Adipose tissue (tissue), 3 donors: ENCODE measurements around the gene CHST15. TPM values are rescaled to one million over a fixed set of nuclear protein-coding genes. Genes with fewer than 3 reads are reported as not detected.

Experiments
- H3K27ac ChIP-seq: one replicate; pipeline ENCODE4 v1.5.1; 2013; ENCODE audit warnings: low read depth, low read length
- WGBS, 3 donors: extraction: QIAGEN DNeasy Blood & Tissue Kit; methylation state at CpG; one replicate each; pipeline ENCODE4 v1.1.7; 2013; 5-methylcytosine and 5-hydroxymethylcytosine counted together
- polyA plus RNA-seq, 3 donors: library from polyadenylated mRNA; stranded (reverse); fragments of 200-250 nt; gene quantifications; one replicate each; pipeline ENCODE4 v1.2.3, GENCODE V29; 2013
- donor health status: healthy with polysubstance abuse.
- donor health status: Bipolar disorder and iron deficiency.
- donor health status: healthy.

CHST15 gene
- polyA plus RNA-seq, 3 donors, result 4.1 to 11.0 (median 10.1) TPM

DNA sequence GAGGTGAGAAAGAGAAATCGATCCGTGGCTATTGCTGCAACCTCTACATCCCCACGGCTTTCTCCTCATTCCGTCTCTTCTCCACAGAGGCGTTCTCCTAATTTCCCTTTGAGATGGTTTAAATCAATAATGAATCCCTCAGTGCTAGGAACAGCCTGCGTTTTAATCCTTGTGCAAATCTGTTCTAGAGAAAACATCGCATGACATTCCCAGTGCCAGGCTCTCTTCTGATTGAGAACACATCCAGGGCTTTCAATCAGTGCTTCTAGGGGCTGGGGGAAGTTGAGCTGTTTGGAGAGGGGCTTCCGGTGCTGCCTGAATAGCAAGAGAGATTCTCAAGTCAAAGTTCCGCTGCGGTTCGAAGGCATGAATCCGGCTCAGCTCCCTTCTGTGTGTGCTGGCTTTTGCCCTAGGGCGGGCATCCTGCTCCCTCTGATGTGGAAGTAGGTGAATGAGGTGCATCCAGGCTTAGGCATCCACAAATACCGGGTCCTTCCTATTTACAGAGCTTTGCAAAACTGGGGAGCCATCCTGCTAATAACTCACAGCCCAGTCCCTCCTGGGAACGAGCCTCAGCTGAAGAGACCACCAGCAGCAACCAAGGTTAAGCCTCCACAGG lies 62.8 kb downstream of the CHST15 start:
- no peak overlapping the region for H3K27ac ChIP-seq

DNA sequence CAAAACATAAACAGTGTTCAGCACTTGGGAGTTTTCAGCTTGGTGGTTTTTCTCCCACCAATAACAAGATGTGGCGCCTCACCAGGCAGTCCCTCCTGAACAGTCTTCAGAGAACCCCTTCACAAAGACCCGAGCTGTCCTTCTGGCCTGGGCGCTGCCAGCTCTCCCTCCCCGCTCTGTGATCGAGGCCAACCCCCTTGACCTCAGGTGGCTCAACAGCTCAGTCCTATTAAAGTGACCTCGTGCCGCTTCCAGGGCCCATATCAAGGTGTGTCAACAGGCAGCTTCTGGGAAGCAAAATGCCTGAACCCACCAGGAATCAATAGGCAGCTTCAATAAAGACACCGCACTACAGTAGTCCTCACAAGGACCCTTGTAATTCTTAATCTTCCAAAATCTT lies 63.3 kb downstream of the CHST15 start:
- H3K27ac ChIP-seq, result no peak overlapping the region
- 49 to 95% (median 89%) methylated on average over 8 of the region's 8 CpGs for WGBS, 3 donors

More for the DNA sequence above, 62.8 kb downstream of the CHST15 start:
- 69 to 94% (median 93%) methylated on average over 15 of the region's 15 CpGs for WGBS, 3 donors

DNA sequence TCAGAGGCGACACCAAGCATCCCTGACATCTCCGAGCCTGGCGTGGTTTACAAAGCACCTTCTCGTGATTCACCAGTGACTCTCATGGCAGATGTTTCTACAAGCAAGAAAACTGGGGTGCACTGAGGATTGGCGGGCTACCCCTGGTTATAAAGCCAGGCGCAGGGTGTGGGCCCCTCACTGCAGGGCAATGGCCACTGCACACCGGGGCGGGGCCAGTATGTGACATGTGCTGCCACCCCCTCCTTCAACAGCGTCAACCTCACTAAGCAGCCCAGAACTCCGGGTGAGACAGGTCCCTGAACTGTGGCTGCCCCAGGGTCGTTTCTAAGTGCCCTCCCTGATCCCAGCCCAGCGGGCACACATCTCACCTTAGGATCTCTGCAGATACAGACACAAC lies 63.8 kb downstream of the CHST15 start:
- WGBS, 3 donors, result 78 to 92% (median 88%) methylated on average over 12 of the region's 12 CpGs
- no peak overlapping the region for H3K27ac ChIP-seq

DNA sequence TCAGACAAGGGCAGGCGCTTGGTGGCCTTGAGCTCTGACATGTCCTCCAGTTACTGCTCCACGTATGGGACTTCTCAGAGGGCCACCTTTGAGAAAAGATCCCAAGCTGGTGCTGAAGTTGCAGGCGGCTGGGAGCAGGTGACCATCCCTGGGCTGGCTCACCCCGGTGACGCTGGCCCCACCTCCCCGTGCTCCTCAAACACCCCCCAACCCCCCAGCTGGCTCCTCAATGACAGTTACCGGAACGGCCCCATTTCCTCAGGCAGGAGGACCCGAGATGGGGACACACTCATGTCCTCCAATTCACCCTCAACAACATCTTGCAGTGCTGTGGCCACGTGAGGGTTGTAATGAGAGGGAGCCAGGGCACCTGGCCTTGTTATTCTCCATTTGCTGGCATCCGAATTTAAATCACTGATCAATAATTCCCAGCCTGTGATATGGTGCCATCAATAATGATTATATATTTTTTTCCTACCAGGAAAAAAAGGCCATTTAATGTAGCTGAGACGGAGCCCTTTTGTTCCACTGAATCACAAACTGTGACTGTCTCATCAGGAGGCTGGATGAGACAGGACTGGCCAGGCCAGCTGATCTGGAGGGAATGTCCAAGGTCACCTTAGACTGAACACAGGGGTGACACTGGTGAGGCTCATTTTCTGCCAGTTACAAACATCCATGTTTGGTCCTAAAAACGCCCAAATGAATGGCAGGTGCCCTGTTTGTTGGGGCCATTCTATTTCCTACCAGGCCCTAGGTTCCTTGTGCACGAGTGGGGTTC lies 64.5 kb downstream of the CHST15 start:
- H3K27ac ChIP-seq, result no peak overlapping the region
- whole genome bisulfite sequencing, 3 donors, result 66 to 91% (median 87%) methylated on average over 14 of the region's 14 CpGs

DNA sequence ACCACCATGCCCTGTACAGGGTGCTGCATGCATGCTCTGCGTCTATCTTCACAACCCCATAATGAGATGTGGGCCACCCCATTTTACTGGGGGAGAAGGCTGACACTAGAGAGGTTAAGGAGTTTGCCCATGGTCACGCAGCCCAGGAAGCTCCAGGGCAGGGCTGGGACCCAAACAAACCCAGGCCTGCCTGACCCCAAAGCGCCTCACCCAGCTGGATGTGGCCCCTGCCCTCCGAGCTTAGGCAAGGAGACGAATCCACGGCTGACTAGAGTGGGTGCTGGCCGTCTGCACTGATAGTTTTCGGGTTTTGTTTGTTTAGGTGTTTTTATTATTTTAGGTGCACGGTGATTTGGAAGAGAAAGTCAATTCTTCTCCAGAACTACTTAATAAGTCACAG lies 65.7 kb downstream of the CHST15 start:
- no peak overlapping the region for H3K27ac ChIP-seq
- 79 to 86% (median 84%) methylated on average over 9 of the region's 9 CpGs for WGBS, 3 donors

DNA sequence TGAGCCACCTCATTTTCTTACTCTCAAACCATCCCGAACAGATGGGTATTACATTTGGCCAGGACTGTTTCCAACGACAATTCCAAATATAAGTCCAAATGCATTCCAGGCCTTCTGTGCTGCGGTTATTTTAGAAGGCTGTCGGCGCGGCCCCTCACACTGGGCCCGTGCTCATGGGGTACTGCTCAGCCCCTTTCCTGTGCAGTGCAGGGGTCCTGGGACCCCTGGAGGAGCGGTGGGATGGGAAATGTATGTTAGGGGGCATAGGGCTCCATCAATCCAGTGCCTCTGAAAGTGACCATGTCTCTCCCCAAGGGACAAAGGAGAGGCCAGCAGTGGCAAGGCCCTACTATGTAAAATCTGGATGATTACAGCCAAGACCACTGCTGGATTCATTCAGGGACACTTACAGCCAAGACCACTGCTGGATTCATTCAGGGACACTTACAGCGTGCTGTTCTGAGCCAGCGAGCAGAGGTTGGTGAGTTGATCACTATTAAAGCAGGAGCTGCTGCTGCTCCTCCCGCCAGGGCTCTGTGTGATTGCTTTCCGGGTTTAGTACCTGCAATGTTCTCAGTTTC lies 66.3 kb downstream of the CHST15 start:
- no peak overlapping the region for H3K27ac ChIP-seq
- WGBS, 3 donors, result 74 to 89% (median 82%) methylated on average over 12 of the region's 12 CpGs

DNA sequence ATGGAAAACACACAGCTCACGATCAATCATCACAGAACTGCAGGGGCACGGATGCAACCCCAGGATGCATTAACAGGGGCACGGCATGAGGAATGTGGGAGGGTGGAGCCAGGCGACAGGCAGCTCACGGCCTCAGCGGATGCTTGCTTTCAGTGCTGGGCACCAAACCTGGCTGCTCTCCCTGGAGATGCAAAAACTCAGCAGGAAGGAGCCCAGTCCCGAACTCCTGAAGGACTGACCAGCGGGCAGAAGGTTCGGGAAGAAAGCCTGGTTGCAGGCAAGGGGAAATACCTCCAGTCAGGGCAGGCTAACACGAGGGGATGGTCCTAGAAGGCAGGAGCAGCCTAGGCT lies 66.8 kb downstream of the CHST15 start:
- H3K27ac ChIP-seq, result no peak overlapping the region
- 57 to 88% (median 78%) methylated on average over 10 of the region's 10 CpGs for WGBS, 3 donors

DNA sequence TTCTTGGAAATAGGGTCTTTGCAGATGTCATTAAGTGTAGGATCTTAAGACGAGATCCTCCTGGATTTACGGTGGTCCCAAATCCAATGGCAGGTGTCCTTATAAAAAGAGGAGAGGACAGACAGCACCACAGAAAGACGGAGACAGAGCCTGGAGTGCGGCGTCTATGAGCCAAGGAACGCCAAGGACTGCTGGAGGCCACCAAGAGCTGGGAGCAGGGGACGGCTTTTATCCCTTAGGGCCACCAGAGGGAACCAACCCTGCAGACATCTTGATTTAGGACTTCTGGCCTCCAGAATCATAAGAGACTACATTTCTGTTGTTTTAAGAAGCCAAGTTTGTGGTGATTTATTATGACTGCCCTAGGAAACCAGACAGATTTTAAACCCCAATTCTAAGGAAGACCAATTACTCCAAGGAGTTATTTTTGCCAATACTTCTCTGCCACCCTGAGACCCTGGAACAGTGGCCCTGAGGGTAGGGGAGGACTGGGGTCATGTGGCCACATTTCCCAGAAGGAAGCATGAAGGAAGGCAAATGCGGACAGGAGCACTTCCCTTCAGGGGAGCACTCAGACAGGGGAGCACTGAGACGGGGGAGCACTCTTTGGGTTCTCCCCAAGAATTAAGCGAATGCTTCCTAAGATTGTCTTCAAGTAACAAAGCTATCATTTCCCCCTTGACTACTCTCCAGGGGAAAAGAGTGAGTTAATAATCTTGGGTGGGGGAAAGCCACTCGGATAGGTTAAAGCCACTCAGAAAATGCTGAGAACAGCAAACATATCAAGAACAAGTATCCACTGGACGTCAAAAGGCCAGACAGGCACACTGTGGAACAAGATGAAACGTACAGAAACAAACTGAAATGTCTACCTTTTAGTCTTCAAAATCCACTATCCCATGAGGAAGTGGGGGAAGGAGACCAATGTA lies 67.5 kb downstream of the CHST15 start:
- H3K27ac ChIP-seq, result no peak overlapping the region
- 61 to 74% (median 72%) methylated on average over 13 of the region's 13 CpGs for WGBS, 3 donors

DNA sequence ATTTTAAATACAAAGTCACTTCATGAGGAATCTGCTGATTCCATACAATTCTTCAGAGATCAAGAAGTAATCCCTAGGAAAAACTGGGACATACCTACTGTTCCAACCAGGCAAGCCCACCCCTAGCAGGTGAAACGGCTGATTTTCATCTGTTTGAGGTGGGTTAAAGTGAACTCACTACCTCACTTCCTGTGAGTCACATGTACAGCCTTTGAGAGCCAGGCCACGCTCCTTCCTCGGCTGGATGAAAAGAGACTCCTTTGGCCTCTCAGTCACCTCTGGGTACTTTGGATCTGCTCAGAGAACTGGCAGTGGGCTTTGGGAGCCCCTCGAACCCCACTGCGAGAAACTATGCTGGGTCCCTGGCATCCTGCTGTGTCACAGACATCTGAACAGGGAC lies 68.2 kb downstream of the CHST15 start:
- no peak overlapping the region for H3K27ac ChIP-seq
- WGBS, 3 donors, result 62 to 67% (median 63%) methylated on average over 5 of the region's 5 CpGs

DNA sequence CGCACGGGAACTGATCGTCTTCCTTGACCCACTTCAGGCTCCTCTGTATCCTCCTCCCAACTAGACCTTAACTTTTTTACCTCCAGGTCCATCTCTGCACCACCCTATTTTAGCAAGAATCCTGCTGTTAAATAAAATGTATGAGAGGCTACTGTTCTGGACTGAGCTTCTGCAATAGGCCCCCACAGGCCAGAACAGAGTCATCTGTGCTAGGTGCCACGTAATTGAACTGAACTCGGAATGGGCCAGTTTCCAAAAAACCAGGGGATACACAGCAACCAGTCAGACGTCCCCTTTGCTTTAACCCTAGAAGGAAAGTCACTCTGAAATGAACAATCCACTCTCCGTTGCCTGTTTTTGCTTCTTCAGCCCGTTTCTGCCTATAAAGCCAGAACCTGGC lies 71.3 kb downstream of the CHST15 start:
- 72 to 83% (median 79%) methylated on average over 8 of the region's 8 CpGs for WGBS, 3 donors
- no peak overlapping the region for H3K27ac ChIP-seq

DNA sequence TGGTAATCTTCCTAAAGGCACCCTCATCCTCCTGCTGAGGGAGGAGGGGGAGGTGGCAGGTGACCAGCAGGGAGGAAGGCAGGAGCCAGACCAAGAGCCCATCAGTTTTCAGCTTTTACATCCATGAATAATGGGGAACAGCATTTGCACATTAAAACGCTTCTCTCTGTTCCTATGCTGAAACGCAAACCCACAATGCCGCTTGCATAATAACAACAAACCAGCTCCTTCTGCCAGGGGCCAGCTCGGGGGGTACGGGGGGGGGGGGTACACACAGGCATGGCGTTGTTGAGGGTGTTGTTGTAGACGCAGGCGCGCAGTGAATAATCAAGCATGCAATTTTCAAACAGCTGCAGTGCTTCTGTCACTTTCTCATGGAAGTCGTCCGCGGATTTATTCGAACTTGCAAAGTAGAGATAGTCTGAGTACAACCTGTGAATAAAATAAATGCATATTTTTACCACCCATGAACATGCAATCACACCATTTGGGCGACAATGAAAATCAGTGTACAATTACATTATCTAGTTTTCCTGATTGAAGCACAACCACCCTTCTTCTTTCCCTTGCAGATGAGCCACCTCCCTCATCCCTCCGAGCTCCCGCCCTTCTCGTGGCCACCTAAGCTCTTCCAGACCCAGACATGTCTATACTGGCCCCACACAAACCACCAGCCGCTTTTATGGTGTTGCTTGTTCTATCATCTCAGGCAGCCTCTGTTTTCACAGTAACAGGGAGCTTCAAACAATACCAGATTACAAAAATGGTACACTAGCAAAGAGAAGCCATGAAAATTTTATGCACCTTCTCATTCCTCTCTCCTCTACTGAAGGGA lies 72.2 kb downstream of the CHST15 start:
- 46 to 74% (median 67%) methylated on average over 18 of the region's 18 CpGs for WGBS, 3 donors
- no peak overlapping the region for H3K27ac ChIP-seq

DNA sequence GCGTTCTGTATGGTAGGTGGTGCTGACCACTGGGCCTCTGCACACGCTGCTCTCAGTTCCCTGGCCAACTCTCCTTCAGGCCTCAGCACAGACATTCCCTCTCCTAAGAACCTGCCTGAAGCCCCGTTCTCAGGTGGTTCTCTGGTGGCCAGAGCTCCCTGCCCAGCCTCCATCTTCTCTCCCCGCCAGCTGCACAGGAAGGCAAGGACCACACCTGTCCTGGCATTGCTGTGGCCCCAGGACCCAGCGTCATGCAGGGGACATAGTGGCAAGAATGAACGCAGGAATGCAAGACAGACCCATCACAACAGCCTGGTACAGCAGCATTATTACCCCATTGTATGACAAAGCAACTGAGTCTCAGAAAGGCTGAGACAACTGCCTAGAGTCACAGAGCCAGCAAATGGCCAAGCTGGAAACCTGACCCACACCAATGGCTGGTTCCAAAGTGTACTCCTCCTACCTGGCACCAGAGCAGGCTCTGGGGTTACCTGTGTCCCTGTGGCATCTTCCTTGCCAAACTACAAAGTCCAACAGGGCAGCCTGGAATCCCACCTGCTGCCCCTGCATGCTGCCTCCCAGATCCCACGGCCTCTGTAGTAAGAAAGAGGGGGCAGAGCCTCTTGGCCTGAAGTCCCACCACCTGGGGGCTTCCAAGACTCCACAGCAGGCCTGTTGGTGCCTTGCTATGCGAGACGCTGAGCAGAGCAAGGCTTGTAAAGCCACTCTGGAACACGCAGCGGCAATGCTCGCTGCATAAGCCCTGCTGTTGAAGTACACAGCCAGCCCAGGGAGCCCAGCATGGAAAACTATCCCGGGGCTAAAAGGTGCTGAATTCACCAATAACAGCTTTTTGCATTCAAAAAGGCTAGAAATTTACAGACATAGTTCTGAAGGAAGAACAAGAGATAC lies 73.3 kb downstream of the CHST15 start:
- WGBS, 3 donors, result 66 to 89% (median 78%) methylated on average over 13 of the region's 13 CpGs
- H3K27ac ChIP-seq, result no peak overlapping the region

DNA sequence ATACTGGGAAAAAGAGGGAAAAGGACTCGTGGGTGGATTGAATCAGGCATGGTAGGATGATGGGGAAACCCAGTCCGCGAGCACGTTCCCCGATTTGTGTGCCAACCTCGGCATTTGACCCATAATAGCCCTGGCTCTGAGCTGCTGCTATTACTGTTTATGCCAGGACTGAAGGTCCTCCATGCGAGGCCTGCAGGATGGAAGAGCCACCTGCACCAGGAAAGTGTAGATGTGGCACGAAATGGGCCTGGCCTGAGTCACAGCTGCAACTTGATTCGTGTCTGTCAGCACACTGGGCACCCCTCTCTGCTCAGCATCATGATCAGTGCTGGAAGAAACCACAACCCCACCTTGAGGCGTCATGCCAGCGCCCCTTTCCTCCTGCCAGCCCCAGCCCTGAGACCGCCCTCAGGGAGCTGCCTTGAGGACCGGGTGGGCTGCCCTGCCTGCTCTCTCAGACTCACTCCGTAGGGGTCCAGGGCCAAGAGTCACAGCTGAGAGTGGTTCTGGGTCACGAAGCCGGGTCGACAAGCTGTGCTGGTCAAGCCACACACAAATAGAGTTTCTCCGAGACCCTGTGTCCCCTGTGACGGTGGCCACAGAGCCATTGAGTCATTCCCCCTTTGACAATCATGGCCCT lies 74.4 kb downstream of the CHST15 start:
- WGBS, 3 donors, result 84 to 93% (median 88%) methylated on average over 19 of the region's 19 CpGs
- no peak overlapping the region for H3K27ac ChIP-seq

DNA sequence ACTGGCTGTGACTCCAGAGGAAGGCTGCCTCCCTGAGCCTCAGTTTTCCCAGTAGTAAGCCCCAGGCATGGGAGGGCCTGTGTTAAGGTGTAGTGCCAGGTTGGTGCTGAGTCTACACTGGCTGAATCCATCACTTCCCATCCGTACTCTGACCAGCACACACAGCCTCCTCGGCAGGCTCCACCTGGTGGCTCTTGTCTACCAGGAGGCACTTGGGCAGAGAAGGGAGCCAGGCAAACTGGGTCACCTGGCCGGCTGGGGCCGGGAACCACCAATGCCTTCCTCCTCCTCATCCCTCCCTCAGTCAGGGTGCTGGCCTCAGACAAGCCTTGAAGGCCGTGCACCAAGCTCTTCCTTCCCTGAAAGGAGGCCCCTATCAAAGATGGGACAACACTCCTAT lies 75.7 kb downstream of the CHST15 start:
- no peak overlapping the region for H3K27ac ChIP-seq
- WGBS, 3 donors, result 71 to 88% (median 79%) methylated on average over 5 of the region's 5 CpGs

DNA sequence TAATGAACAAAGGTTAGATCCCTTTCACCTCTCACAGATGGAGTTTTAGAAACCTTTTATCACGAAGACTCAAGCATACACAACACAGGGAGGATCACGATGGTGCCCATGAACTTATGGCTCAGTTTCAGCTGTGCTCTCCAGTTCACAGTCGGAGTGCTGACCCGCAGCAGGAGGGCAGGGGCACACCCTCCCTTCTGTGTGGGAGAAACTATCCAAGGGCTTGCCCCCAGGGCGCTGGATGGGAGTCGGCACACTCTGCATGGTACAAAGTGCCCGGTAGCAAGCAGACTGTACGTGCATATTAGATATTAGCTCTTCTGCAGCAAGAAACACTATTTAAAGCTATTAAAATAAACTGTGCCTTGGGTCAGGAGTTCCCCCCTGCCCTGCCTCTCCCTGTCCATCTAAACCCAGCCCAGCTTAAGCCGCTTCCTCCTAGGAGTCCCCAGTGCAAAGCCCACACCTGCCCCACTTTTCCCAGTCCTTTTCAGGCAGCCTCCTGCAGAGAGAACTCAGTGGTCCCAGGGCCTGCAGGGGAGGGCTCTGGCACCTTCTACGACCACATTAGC lies 76.5 kb downstream of the CHST15 start:
- WGBS, 3 donors, result 70 to 71% (median 70%) methylated on average over 10 of the region's 10 CpGs
- no peak overlapping the region for H3K27ac ChIP-seq

DNA sequence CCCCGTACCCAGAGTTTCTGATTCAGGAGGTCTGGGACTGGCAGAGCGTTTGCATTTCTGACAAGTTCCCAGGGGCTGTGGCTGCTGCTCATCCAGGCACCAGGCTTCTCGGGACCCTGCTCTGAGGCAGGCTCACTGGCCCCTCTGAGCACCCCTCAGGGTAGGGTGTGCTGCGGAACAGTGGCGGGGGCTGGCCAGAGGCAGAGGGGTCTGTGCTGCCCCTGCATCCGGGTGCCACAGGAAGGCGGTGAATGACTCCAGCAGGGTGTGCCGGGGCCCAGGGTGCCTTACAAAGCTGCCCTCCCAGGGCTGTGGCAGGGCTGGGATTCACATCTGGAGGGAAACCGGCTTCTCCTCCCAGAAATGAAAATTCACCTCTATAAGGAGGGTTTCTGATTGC lies 77.4 kb downstream of the CHST15 start:
- no peak overlapping the region for H3K27ac ChIP-seq
- WGBS, 3 donors, result 78 to 95% (median 87%) methylated on average over 9 of the region's 9 CpGs
